ENCODE data around the gene KHDC1.
"Not testable (repeated sequence)": the region's sequence is repeated elsewhere in the genome, so short reads cannot be mapped to it uniquely, and the experiment has no call there.

- not testable (repeated sequence) for TF ChIP-seq CTCF (IDR thresholded peaks at IDR 0.05); EZH2 (IDR thresholded peaks at IDR 0.05; ENCODE audit: borderline replicate concordance, insufficient read depth, low read depth, low read length, poor library complexity, severe bottlenecking)
Observed at GRCh38 chr6:73233971-73234370, 29.0 kb downstream of the KHDC1 start.

Measured in B cell (primary cell).